Adrenal gland (tissue), 12 donors: Measurements from ENCODE around the gene GDPD2. TPM values are rescaled to one million over a fixed set of nuclear protein-coding genes. Genes with fewer than 3 reads are reported as not detected.
A peak's percentile ranks its signal among the peaks of the same experiment; 100 is the strongest.

ENCODE experiments used
- DNase-seq, 7 donors: peaks; one replicate each; pipeline ENCODE4 v3.0.0-alpha.2; 2019 to 2020
- H3K27ac ChIP-seq, 5 donors: fragments of 200-600 bp; sonication (generic) in 4 of 5; 1 replicate in 3 of 5; 2 replicates in 2 of 5; pipeline versions ENCODE4 v1.5.1 to v1.8.0; 2016 to 2020; ENCODE audit warnings: mild to moderate bottlenecking in 1 of 5
- H3K27me3 ChIP-seq: fragments of 200-600 bp; 2 replicates; pipeline ENCODE4 v1.8.0; 2021
- H3K36me3 ChIP-seq, 2 donors: fragments of 200-600 bp; replicated peaks in 1 of 2; 1 replicate in 1 of 2; 2 replicates in 1 of 2; pipeline versions ENCODE4 v1.5.1 to v1.8.0; 2018 to 2022
- H3K4me1 ChIP-seq, 2 donors: fragments of 200-600 bp; replicated peaks in 1 of 2; 1 replicate in 1 of 2; 2 replicates in 1 of 2; pipeline versions ENCODE4 v1.5.1 to v1.8.0; 2018 to 2021
- H3K4me3 ChIP-seq, 4 donors: fragments of 200-600 bp; sonication (generic) in 3 of 4; one replicate each; pipeline ENCODE4 v1.5.1; 2016 to 2018
- H3K9me3 ChIP-seq, 3 donors: fragments of 200-600 bp; sonication (generic) in 1 of 3; replicated peaks in 1 of 3; 1 replicate in 2 of 3; 2 replicates in 1 of 3; pipeline versions ENCODE4 v1.5.1 to v1.8.0; 2016 to 2021
- CTCF ChIP-seq, 6 experiments: fragments of 450-650 bp in 4 of 6; fragments of 200-600 bp in 2 of 6; sonication (generic) in 1 of 6; IDR thresholded peaks; 1 replicate in 5 of 6; 2 replicates in 1 of 6; pipeline versions ENCODE4 v1.5.1 to v1.8.0; 2016 to 2021; ENCODE audit warnings: antibody characterized with exemption in 6 of 6, mild to moderate bottlenecking in 2 of 6, moderate library complexity in 1 of 6
- POLR2A ChIP-seq, 2 donors: fragments of 450-650 bp; IDR thresholded peaks; one replicate each; pipeline ENCODE4 v1.6.1; 2017; ENCODE audit warnings: antibody characterized with exemption in 2 of 2, mild to moderate bottlenecking in 2 of 2, moderate library complexity in 1 of 2
- WGBS, 4 donors: extraction: QIAGEN DNeasy Blood & Tissue Kit in 2 of 4; methylation state at CpG; one replicate each; pipeline versions ENCODE4 v1.1.5 to v1.1.7; 2013 to 2017; 5-methylcytosine and 5-hydroxymethylcytosine counted together
- intact Hi-C, 2 donors: fragments of 100-400 bp; cut with DNase I; formaldehyde crosslinking; loops; one replicate each; pipeline versions ENCODE4 v1.14.1 to v1.15.0; 2022 to 2023
- polyA plus RNA-seq, 3 donors: library from polyadenylated mRNA; stranded (reverse); fragments of 200-250 nt in 2 of 3; fragments of 350-450 nt in 1 of 3; fragmentation: Illumina TruSeq in 1 of 3; extraction: RNeasy Lipid Tissue Mini Kit (QIAGEN cat#74804) in 1 of 3; gene quantifications; one replicate each; pipeline ENCODE4 v1.2.3, GENCODE V29; 2013 to 2014
- total RNA-seq, 9 donors: library from RNA; depleted of rRNA in 4 of 9; stranded (reverse); fragments of >200 nt in 4 of 9; fragments of 120-200 nt in 1 of 9; fragmentation: NEBNext Ultra II Directional in 1 of 9; extraction: Animal tissue kit (Norgen Biotek cat#: 25700) in 1 of 9; gene quantifications; one replicate each; pipeline versions ENCODE4 v1.1.0 to v1.2.4, GENCODE V29; 2013 to 2023
- donor health status: healthy with polysubstance abuse.
- donor health status: Bipolar disorder and iron deficiency.
- donor health status: DM: yes; HTN: yes; CAD: no.
- donor health status: DM: no; HTN: no; CAD: no.
- donor health status: DM: no; HTN: no; CAD: no.
- donor health status: DM: yes; HTN: yes; CAD: no.

GDPD2 gene
- total and polyA plus RNA-seq, 12 donors = 0.05 TPM; not detected in 11

GRCh38 chrX:70434352-70434866, 11.3 kb downstream of the GDPD2 start:
- H3K27ac ChIP-seq = peak overlapping the region in 3 of 5 donors; percentile 51 to 69 (median 56)
- peaks cover 0 to 7% of the 10 kb centered on the region in 2 donors for H3K4me1 ChIP-seq
- no peaks in the 10 kb centered on the region for H3K36me3 ChIP-seq
- peaks cover 4% of the 10 kb centered on the region for H3K27me3 ChIP-seq
- intact Hi-C loops = no loop called here
- 0 to 50% (median 22%) methylated on average over 2 to 45 of the region's 45 CpGs for WGBS, 4 donors
- TF ChIP-seq CTCF (IDR thresholded peaks at IDR 0.05) (no peak), POLR2A (IDR thresholded peaks at IDR 0.05) (no peak)
- H3K4me3 ChIP-seq = peak overlapping the region in 3 of 4 donors; percentile 11 to 51 (median 26)
- peak; percentile 82 to 92 (median 88) for DNase-seq
- no peaks in the 10 kb centered on the region for H3K9me3 ChIP-seq

GRCh38 chrX:70434914-70435586, 11.9 kb downstream of the GDPD2 start:
- Histone ChIP-seq H3K36me3 (no peaks in the 10 kb centered on the region), H3K9me3 (no peaks in the 10 kb centered on the region), H3K4me1 (peaks cover 0 to 7% of the 10 kb centered on the region in 2 donors), H3K4me3 (peak overlapping the region in 2 of 4 donors; percentile 26 to 51), H3K27me3 (peaks cover 4% of the 10 kb centered on the region), H3K27ac (peak overlapping the region in 1 of 5 donors; percentile 45)
- intact Hi-C loops = no loop called here
- WGBS, 4 donors = 6 to 38% (median 22%) methylated on average over 8 to 17 of the region's 17 CpGs
- DNase-seq = peak in 6 of 7 donors; percentile 7 to 59 (median 36)
- TF ChIP-seq POLR2A (IDR thresholded peaks at IDR 0.05) = no peak

DNA sequence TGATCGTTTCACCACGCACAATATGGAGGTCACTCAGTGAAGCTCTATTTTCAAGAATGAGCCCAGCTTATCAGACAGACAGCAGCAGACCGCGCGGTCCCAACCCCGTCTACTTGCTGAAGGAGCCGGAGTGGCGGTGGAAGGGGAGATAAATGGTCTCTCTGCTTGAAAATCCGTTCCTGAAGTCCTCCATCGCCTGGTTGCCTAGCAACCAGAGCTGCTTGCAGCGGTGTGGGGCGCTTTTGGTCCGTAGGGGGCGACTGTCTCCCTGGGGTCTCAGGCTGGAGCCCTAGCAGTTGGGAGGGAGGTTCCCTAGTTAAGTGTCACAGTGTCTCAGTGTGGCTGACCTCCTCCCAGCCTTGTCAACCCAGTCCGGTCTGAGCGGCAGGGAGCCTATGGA, 13.2 kb downstream of the GDPD2 start:
- Histone ChIP-seq H3K4me3 (no peak overlapping the region), H3K27me3 (peaks cover 7% of the 10 kb centered on the region), H3K27ac (no peak overlapping the region), H3K4me1 (peaks cover 0 to 7% of the 10 kb centered on the region in 2 donors), H3K9me3 (no peaks in the 10 kb centered on the region), H3K36me3 (no peaks in the 10 kb centered on the region)
- DNase-seq = no peak
- 44 to 62% (median 49%) methylated on average over 13 to 16 of the region's 16 CpGs for WGBS, 4 donors
- intact Hi-C loops = no loop called here
- TF ChIP-seq CTCF (IDR thresholded peaks at IDR 0.05) (no peak), POLR2A (IDR thresholded peaks at IDR 0.05) (no peak)

DNA sequence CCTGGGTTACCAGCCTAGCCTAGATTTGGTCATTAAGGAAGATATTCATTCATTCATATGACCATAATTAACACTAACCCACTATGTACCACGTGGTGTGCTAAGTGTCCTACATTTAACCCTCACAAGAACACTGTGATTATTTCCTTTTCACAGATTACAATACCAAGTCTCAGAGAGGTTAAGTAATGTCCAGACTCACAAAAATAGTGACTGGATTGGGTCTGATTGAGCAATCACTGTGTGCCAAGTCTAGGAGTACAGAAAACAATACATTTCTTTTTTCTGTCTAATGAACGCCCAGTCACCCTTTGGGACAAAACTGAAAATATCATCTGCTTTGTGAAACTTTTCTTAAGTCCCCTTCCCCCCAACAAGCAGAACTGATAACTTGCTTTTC, 13.9 kb downstream of the GDPD2 start:
- no peak for DNase-seq
- Histone ChIP-seq H3K4me3 (no peak overlapping the region), H3K27ac (no peak overlapping the region), H3K4me1 (peaks cover 0 to 7% of the 10 kb centered on the region in 2 donors), H3K27me3 (peaks cover 11% of the 10 kb centered on the region), H3K36me3 (no peaks in the 10 kb centered on the region), H3K9me3 (no peaks in the 10 kb centered on the region)
- intact Hi-C loops = no loop called here
- no peak for TF ChIP-seq POLR2A (IDR thresholded peaks at IDR 0.05)
- no peak for TF ChIP-seq CTCF (IDR thresholded peaks at IDR 0.05)
- WGBS, 4 donors = 38 to 63% (median 48%) methylated on average over 2 of the region's 2 CpGs
